Endothelial cell of umbilical vein (primary cell): ENCODE results near the gene UNC50. TPM values are rescaled to one million over a fixed set of nuclear protein-coding genes. Genes with fewer than 3 reads are reported as not detected.

Experiments
- BruUV-seq: library from RNA; stranded (reverse); fragments of 400-500 nt; replicated peaks from 2 replicates; lab custom pipeline; 2021; lab: Mats Ljungman, UMichigan
- CTCF ChIA-PET: fragments of 300-600, 350-600 bp; sonication (Branson Sonifier 250); formaldehyde crosslinking; loops from one replicate; lab custom pipeline; 2021; ENCODE audit warnings: antibody characterized with exemption, inconsistent platforms; lab: Charles Lee
- POLR2A ChIA-PET: fragments of 300-600, 350-600 bp; sonication (Branson Sonifier 250); formaldehyde crosslinking; loops from one replicate; lab custom pipeline; 2021; ENCODE audit warnings: antibody characterized with exemption, inconsistent platforms; lab: Charles Lee
- DNase-seq: peaks from one replicate; pipeline ENCODE4 v3.0.0-alpha.2; 2011; ENCODE audit warnings: low read depth, low spot score
- FAIRE-seq: peaks from 2 replicates; lab custom pipeline; 2011; peaks lifted over from hg19 to GRCh38; lab: Jason Lieb, UNC
- H2AFZ ChIP-seq: 2 replicates; pipeline ENCODE4 v1.6.0; 2012; ENCODE audit warnings: low read depth, low read length, control low read depth, inconsistent platforms
- H3K27ac ChIP-seq: 2 replicates; pipeline ENCODE4 v1.5.1; 2011; ENCODE audit warnings: low read depth, mild to moderate bottlenecking, control low read depth, low read length, moderate library complexity; ENCODE audit not compliant: insufficient read depth
- H3K27me3 ChIP-seq, 2 experiments: 2 replicates each; pipeline versions ENCODE4 v1.6.0 to v1.6.1; 2011; ENCODE audit warnings: low read length in 2 of 2, mixed read lengths in 1 of 2; ENCODE audit not compliant: control insufficient read depth in 2 of 2, insufficient read depth in 2 of 2
- H3K36me3 ChIP-seq, 2 experiments: 2 replicates in 1 of 2; 3 replicates in 1 of 2; pipeline ENCODE4 v1.5.1; 2011; ENCODE audit warnings: low read length in 2 of 2, mild to moderate bottlenecking in 1 of 2, moderate library complexity in 1 of 2; ENCODE audit not compliant: control insufficient read depth in 2 of 2, insufficient read depth in 2 of 2; ENCODE audit errors: extremely low read depth in 1 of 2
- H3K4me1 ChIP-seq: 3 replicates; pipeline ENCODE4 v1.5.1; 2011; ENCODE audit warnings: mild to moderate bottlenecking, low read length; ENCODE audit not compliant: control insufficient read depth, insufficient read depth; ENCODE audit errors: extremely low read depth
- H3K4me2 ChIP-seq: 2 replicates; pipeline ENCODE4 v1.6.1; 2011; ENCODE audit warnings: low read length, control low read depth, mixed read lengths; ENCODE audit not compliant: insufficient read depth
- H3K4me3 ChIP-seq, 3 experiments: fragments of 200-600 bp in 1 of 3; sonication (generic), shearing (Covaris generic) in 1 of 3; replicated peaks in 1 of 3; 2 replicates each; pipeline ENCODE4 v1.5.1; 2011 to 2016; ENCODE audit warnings: control low read depth in 3 of 3, low read length in 3 of 3, mild to moderate bottlenecking in 2 of 3, inconsistent platforms in 1 of 3, low read depth in 1 of 3, moderate library complexity in 1 of 3; ENCODE audit not compliant: insufficient read depth in 1 of 3
- H3K79me2 ChIP-seq: 2 replicates; pipeline ENCODE4 v1.6.0; 2012; ENCODE audit warnings: low read length, inconsistent platforms; ENCODE audit not compliant: control insufficient read depth, insufficient read depth
- H3K9ac ChIP-seq: replicated peaks from 2 replicates; pipeline ENCODE3; 2011; ENCODE audit warnings: low read length, control low read depth; ENCODE audit not compliant: insufficient read depth; ENCODE audit errors: extremely low read depth
- H3K9me1 ChIP-seq: replicated peaks from 3 replicates; pipeline ENCODE4 v1.6.0; 2011; ENCODE audit warnings: mild to moderate bottlenecking, low read length; ENCODE audit not compliant: control insufficient read depth, insufficient read depth; ENCODE audit errors: extremely low read depth
- H3K9me3 ChIP-seq: replicated peaks from 2 replicates; pipeline ENCODE4 v1.5.1; 2012; ENCODE audit warnings: low read length, inconsistent platforms; ENCODE audit not compliant: control insufficient read depth, insufficient read depth
- H4K20me1 ChIP-seq: replicated peaks from 2 replicates; pipeline ENCODE3; 2011; ENCODE audit warnings: mild to moderate bottlenecking, low read length; ENCODE audit not compliant: control insufficient read depth, insufficient read depth; ENCODE audit errors: extremely low read depth
- CTCF ChIP-seq, 2 donors: IDR thresholded peaks; 1 replicate in 1 of 2; 2 replicates in 1 of 2; pipeline ENCODE4 v1.5.1; 2011; ENCODE audit warnings: low read length in 2 of 2, mild to moderate bottlenecking in 2 of 2, moderate library complexity in 2 of 2, control low read depth in 1 of 2, inconsistent platforms in 1 of 2, low read depth in 1 of 2; ENCODE audit not compliant: insufficient read depth in 1 of 2; ENCODE audit errors: extremely low read depth in 1 of 2
- EZH2 ChIP-seq: IDR thresholded peaks from 2 replicates; pipeline ENCODE4 v1.6.1; 2012; ENCODE audit warnings: borderline replicate concordance, low read depth, mild to moderate bottlenecking, moderate library complexity, low read length, inconsistent platforms; ENCODE audit not compliant: severe bottlenecking
- FOS ChIP-seq: IDR thresholded peaks from 2 replicates; pipeline ENCODE4 v1.6.1; 2011; ENCODE audit warnings: mild to moderate bottlenecking, low read length, moderate library complexity, borderline replicate concordance; ENCODE audit not compliant: insufficient read depth
- GATA2 ChIP-seq: IDR thresholded peaks from 2 replicates; pipeline ENCODE4 v1.7.0; 2011; ENCODE audit warnings: low read depth, mild to moderate bottlenecking, moderate library complexity, mixed read lengths, low read length; ENCODE audit not compliant: insufficient read length, insufficient read depth
- JUN ChIP-seq: IDR thresholded peaks from 2 replicates; pipeline ENCODE4 v1.6.1; 2011; ENCODE audit warnings: borderline replicate concordance, low read depth; ENCODE audit not compliant: insufficient read length, insufficient read depth
- MYC ChIP-seq: IDR thresholded peaks from one replicate; pipeline ENCODE4 v1.6.1; 2011; ENCODE audit warnings: mild to moderate bottlenecking, low read depth, low read length
- POLR2A ChIP-seq: IDR thresholded peaks from 2 replicates; pipeline ENCODE4 v1.6.1; 2012; ENCODE audit warnings: low read depth, mild to moderate bottlenecking, control low read depth, low read length
- POLR2AphosphoS5 ChIP-seq: IDR thresholded peaks from 2 replicates; pipeline ENCODE4 v1.6.1; 2012; ENCODE audit warnings: low read depth, mild to moderate bottlenecking, control low read depth, low read length, moderate library complexity; ENCODE audit not compliant: insufficient read depth
- dilution Hi-C: fragments of 300-500 bp; cut with MboI; formaldehyde crosslinking; loops from one replicate; pipeline ENCODE4 v1.15.0; 2019; ENCODE audit warnings: low sequenced_read_pairs; ENCODE audit not compliant: extremely low pct_ligation_motif_present
- intact Hi-C: fragments of 100-400 bp; cut with micrococcal nuclease; formaldehyde crosslinking; loops from one replicate; pipeline ENCODE4 v1.10.0; 2022
- polyA plus RNA-seq, 4 experiments: library from polyadenylated mRNA; depleted of rRNA in 3 of 4; stranded (reverse) in 3 of 4; unstranded in 1 of 4; fragments of >200 nt; gene quantifications; 2 replicates each; pipeline versions ENCODE4 v1.2.1 to v1.2.3, GENCODE V29; 2011 to 2012; ENCODE audit warnings: missing spikeins in 1 of 4
- total RNA-seq: library from RNA; stranded (reverse); gene quantifications from 2 replicates; pipeline ENCODE4 v1.2.3, GENCODE V29; 2021
- TF ChIP-seq, protein P1 (sequence below): IDR thresholded peaks from 2 replicates; pipeline ENCODE4 v1.6.1; 2011; ENCODE audit not compliant: insufficient read depth, insufficient read length

UNC50 gene
- total and polyA plus RNA-seq, 2 donors (not counting 3 experiments of a cell fraction or from before 2014, with no cell fraction given): 33.5 to 56.6 TPM

DNA sequence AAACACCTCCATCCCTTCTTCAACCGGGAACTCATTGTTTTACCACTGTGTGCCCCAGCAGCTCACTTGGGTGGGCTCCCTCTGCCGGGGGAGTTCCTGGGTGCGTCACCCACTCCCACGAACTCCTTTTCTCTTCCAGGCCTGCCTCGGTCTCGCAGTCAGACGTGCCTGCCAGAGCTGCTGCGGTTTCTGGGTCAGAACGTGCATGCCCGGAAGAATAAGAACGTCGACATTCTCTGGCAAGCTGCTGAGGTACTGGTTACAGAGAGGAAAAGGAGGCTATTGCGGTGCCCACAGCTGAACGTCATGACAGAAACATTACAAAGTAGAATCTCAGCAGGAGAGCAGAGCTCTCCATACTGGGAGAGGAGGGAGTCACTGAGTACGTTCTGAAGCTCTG lies 35.7 kb upstream of the UNC50 start:
- TF ChIP-seq POLR2AphosphoS5 (no peak), JUN (no peak), FOS (no peak), MYC (no peak), GATA2 (no peak), CTCF (IDR thresholded peaks at IDR 0.05; ENCODE audit: extremely low read depth in 1 of 2, insufficient read depth in 1 of 2, low read depth in 1 of 2, low read length in 2 of 2) (no peak), EZH2 (no peak), POLR2A (no peak)
- TF ChIP-seq, protein P1, sequence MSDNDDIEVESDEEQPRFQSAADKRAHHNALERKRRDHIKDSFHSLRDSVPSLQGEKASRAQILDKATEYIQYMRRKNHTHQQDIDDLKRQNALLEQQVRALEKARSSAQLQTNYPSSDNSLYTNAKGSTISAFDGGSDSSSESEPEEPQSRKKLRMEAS: no peak
- Histone ChIP-seq H4K20me1 (no peaks in the 10 kb centered on the region), H2AFZ (no peak overlapping the region), H3K36me3 (peaks cover 4 to 30% of the 10 kb centered on the region in 2 experiments), H3K9me1 (no peaks in the 10 kb centered on the region), H3K27me3 (no peaks in the 10 kb centered on the region), H3K9ac (no peak overlapping the region), H3K4me1 (no peaks in the 10 kb centered on the region), H3K9me3 (no peaks in the 10 kb centered on the region), H3K4me3 (no peak overlapping the region), H3K4me2 (no peak overlapping the region), H3K27ac (no peak overlapping the region), H3K79me2 (no peaks in the 10 kb centered on the region)
- DNase-seq (no peak), FAIRE-seq (no peak)
- ChIA-PET POLR2A (no interaction called here), CTCF (interaction anchor here (0.8 to 0.9 kb wide), 2 partner anchors 12 to 29 kb away, joined by 3 read pairs; no protein-coding TSS in a partner anchor)
- dilution Hi-C loops: no loop called here
- intact Hi-C loops: no loop called here
- BruUV-seq: no TSS peak
